OCI-LY3 (cell line): Measurements from ENCODE around the gene SPINT2.

ENCODE experiments used
- H2AFZ ChIP-seq: fragments of 200-600, 300-600 bp; shearing (Covaris generic); 2 replicates; pipeline ENCODE4 v1.6.0; 2014; ENCODE audit warnings: antibody characterized with exemption, low read depth, low read length
- H3K27ac ChIP-seq: fragments of 200-600, 300-600 bp; sonication (generic); 2 replicates; pipeline ENCODE4 v1.5.1; 2014; ENCODE audit warnings: mild to moderate bottlenecking, low read length, moderate library complexity, mixed read lengths
- H3K27me3 ChIP-seq: fragments of 200-600, 300-600 bp; sonication (generic); 2 replicates; pipeline ENCODE4 v1.6.1; 2014; ENCODE audit warnings: low read depth, low read length, mixed read lengths
- H3K36me3 ChIP-seq: fragments of 200-600, 300-600 bp; sonication (generic); replicated peaks from 2 replicates; pipeline ENCODE3; 2014; ENCODE audit warnings: low read depth, low read length, mixed read lengths
- H3K4me1 ChIP-seq: fragments of 300-600, 200-600 bp; sonication (generic); 2 replicates; pipeline ENCODE4 v1.6.1; 2014; ENCODE audit warnings: low read length, mixed read lengths
- H3K4me2 ChIP-seq: fragments of 200-600, 300-600 bp; sonication (generic); 2 replicates; pipeline ENCODE4 v1.6.1; 2014; ENCODE audit warnings: low read length, mixed read lengths
- H3K4me3 ChIP-seq: fragments of 300-600, 200-600 bp; sonication (generic); 2 replicates; pipeline ENCODE4 v1.5.1; 2014; ENCODE audit warnings: antibody characterized with exemption, mild to moderate bottlenecking, low read length, moderate library complexity
- H3K79me2 ChIP-seq: fragments of 300-600, 200-600 bp; shearing (Covaris generic); 2 replicates; pipeline ENCODE4 v1.6.1; 2014; ENCODE audit warnings: mild to moderate bottlenecking, low read length, mixed read lengths
- H3K9ac ChIP-seq: fragments of 300-600, 200-600 bp; shearing (Covaris generic); 2 replicates; pipeline ENCODE4 v1.6.0; 2014; ENCODE audit warnings: mild to moderate bottlenecking, low read length, moderate library complexity
- H3K9me3 ChIP-seq: fragments of 200-600, 300-600 bp; shearing (Covaris generic); 2 replicates; pipeline ENCODE4 v1.6.1; 2014; ENCODE audit warnings: low read length, mixed read lengths; ENCODE audit not compliant: insufficient read depth
- H4K20me1 ChIP-seq: fragments of 200-600, 300-600 bp; sonication (generic); 2 replicates; pipeline ENCODE4 v1.6.1; 2016; ENCODE audit warnings: low read length, mixed read lengths; ENCODE audit not compliant: insufficient read depth
- EZH2phosphoT487 ChIP-seq: fragments of 200-600 bp; shearing (Covaris generic); IDR thresholded peaks from 2 replicates; pipeline ENCODE4 v1.6.1; 2018; ENCODE audit warnings: antibody characterized with exemption, mixed run types, low read depth
- TF ChIP-seq, protein P1 (sequence below): fragments of 200-600, 300-600 bp; sonication (generic); IDR thresholded peaks from 2 replicates; pipeline ENCODE4 v1.5.1; 2014; ENCODE audit warnings: antibody characterized with exemption, low read length, low read depth

SPINT2 gene

DNA sequence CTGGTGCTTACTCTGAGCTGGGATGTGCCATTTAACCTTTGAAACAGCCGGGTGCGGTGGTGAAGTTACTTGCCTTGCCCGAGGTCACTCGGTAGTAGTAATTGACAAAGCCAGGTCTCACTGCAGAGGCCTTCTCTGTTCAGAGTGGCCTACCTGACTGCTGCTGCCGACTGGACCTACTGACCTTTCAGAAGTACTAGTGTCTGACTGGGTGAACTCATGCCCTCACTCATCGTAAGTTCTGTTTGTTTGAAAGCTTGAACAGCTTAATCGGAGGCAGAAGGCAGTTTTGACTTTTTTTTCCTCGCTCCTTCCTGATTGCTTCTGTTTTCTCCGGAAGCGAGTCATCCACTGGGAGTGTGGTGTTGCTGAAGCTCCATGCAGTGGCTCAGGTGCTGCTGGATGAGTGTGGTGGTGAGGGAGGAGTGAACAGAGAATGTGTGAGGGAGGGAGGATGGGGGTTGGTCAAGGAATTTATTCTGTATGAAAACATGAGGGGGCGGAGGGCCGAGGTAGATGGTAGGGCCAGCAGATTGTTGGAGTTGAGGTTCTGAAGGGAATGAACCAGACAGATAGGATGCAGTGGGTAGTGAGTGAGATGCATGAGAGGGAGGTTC is 2.7 kb downstream of the SPINT2 start:
- no peak overlapping the region for H3K9ac ChIP-seq
- no peak overlapping the region for H2AFZ ChIP-seq
- no peak overlapping the region for H3K4me2 ChIP-seq
- H3K4me3 ChIP-seq, result no peak overlapping the region
- H3K27ac ChIP-seq, result no peak overlapping the region
- no peaks in the 10 kb centered on the region; the same call in 1 of the 2 replicates for H3K79me2 ChIP-seq
- TF ChIP-seq, protein P1, sequence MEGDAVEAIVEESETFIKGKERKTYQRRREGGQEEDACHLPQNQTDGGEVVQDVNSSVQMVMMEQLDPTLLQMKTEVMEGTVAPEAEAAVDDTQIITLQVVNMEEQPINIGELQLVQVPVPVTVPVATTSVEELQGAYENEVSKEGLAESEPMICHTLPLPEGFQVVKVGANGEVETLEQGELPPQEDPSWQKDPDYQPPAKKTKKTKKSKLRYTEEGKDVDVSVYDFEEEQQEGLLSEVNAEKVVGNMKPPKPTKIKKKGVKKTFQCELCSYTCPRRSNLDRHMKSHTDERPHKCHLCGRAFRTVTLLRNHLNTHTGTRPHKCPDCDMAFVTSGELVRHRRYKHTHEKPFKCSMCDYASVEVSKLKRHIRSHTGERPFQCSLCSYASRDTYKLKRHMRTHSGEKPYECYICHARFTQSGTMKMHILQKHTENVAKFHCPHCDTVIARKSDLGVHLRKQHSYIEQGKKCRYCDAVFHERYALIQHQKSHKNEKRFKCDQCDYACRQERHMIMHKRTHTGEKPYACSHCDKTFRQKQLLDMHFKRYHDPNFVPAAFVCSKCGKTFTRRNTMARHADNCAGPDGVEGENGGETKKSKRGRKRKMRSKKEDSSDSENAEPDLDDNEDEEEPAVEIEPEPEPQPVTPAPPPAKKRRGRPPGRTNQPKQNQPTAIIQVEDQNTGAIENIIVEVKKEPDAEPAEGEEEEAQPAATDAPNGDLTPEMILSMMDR, result no peak
- no peak for TF ChIP-seq EZH2phosphoT487
- peaks cover 23% of the 10 kb centered on the region for H3K4me1 ChIP-seq
- peaks cover 3% of the 10 kb centered on the region; the same call in 1 of the 2 replicates for H4K20me1 ChIP-seq
- H3K27me3 ChIP-seq, result no peaks in the 10 kb centered on the region
- H3K36me3 ChIP-seq, result no peaks in the 10 kb centered on the region
- no peaks in the 10 kb centered on the region for H3K9me3 ChIP-seq

DNA sequence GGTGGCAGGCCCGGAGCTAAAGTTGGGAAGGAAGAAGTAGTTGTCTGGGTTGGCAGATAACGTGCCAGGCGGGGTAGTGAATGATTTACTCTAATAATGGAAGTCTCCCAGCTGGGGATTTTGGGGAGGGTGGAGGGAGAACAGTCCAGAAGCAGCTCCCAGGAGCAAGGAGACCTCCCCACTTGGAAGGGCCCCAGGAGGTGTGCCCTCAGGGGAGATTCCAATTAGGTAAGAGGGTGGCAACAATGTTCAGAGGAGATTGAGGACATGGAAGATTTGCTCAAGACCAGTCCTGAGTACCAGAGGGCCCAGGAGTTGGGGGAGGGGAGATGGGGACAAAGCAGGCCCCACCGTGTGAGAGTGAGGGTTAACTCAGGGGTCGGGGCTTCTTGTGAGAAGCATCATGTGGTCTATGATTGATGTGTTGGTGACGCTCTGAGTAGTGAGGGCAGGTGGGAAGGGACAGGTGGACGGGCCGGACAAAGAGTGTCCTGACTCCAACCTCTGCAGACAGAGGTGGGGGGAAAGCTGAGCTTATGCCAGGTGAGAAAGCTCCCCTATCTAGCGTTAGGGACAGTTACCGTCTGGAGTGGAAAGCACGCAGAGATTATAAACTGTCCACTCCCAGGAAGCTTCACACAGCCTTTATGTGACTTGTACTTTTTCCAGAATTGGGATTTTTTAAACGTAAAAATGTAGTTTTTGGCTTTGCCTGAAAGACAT is 3.5 kb downstream of the SPINT2 start:
- no peaks in the 10 kb centered on the region for H3K27me3 ChIP-seq
- no peak for TF ChIP-seq EZH2phosphoT487
- TF ChIP-seq, protein P1, result no peak
- no peak overlapping the region for H3K27ac ChIP-seq
- no peaks in the 10 kb centered on the region for H3K9me3 ChIP-seq
- H3K4me3 ChIP-seq, result no peak overlapping the region
- H2AFZ ChIP-seq, result no peak overlapping the region
- H3K4me2 ChIP-seq, result no peak overlapping the region
- no peak overlapping the region for H3K9ac ChIP-seq
- H4K20me1 ChIP-seq, result peaks cover 3% of the 10 kb centered on the region
- H3K79me2 ChIP-seq, result no peaks in the 10 kb centered on the region; the same call in 1 of the 2 replicates
- no peaks in the 10 kb centered on the region for H3K36me3 ChIP-seq
- H3K4me1 ChIP-seq, result peaks cover 20% of the 10 kb centered on the region

DNA sequence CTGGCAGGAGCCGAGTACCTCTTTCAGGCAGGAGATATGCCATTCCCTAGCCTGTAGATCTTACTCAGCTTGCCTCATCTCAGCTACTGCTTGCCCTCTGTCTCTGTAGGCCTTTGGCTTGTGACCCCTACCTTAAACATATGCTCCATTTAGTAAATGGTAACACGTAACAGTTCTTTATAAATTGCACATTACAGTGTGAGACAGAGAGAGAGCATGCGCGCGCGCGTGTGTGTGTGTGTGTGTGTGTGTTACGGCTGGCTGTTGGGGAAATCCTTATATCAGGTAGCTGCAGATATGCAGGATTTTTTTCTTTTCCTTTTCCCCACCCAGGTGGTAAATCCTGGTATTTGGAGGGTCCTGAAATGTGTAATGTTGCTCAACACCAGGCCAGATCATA is 4.2 kb downstream of the SPINT2 start:
- Histone ChIP-seq H3K79me2 (no peaks in the 10 kb centered on the region; the same call in 1 of the 2 replicates), H3K9me3 (no peaks in the 10 kb centered on the region), H3K4me2 (no peak overlapping the region), H4K20me1 (peaks cover 6% of the 10 kb centered on the region), H3K4me3 (no peak overlapping the region), H3K4me1 (peaks cover 14% of the 10 kb centered on the region), H3K27ac (no peak overlapping the region), H2AFZ (no peak overlapping the region), H3K9ac (no peak overlapping the region), H3K36me3 (no peaks in the 10 kb centered on the region), H3K27me3 (no peaks in the 10 kb centered on the region)
- no peak for TF ChIP-seq EZH2phosphoT487
- TF ChIP-seq, protein P1, result no peak

DNA sequence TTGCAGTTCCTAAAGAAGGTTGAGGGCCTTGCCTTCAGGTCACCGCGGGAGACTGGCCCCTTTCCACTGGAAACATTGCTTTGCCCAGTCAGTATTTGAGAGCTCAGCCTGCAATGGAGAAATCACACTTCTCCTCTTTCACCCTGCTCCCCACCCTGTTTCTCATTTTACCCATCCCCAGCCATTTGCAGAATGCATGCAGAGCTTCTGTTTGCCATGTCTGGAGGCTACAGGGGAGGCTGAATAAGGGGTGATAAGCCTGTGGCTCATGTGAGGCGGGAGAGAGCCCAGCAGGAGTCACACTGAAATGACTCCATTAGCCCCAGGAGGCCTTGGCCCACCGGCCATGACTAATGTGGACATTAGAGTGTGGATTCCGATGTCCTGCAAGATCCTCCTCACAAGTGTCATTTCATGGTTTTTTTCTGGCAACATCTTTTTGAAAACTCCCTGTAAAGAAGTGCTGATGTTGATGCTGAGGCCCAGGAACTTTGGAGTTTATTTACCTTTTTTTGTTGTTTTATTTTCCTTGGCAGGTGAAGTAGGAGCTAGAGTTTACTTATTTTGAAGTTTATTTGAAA is 6.3 kb downstream of the SPINT2 start:
- no peak for TF ChIP-seq EZH2phosphoT487
- TF ChIP-seq, protein P1, result no peak
- Histone ChIP-seq H3K4me1 (peaks cover 3% of the 10 kb centered on the region), H3K27me3 (no peaks in the 10 kb centered on the region), H3K36me3 (no peaks in the 10 kb centered on the region), H3K4me2 (no peak overlapping the region), H3K79me2 (no peaks in the 10 kb centered on the region; the same call in 1 of the 2 replicates), H3K4me3 (no peak overlapping the region), H3K27ac (no peak overlapping the region), H3K9me3 (no peaks in the 10 kb centered on the region), H2AFZ (no peak overlapping the region), H4K20me1 (peaks cover 8% of the 10 kb centered on the region), H3K9ac (no peak overlapping the region)
